T-helper 1 cell (primary cell): ENCODE measurements around the gene NKX2-3.

Experiments used
- DNase-seq, 5 donors: peaks; one replicate each; pipeline ENCODE4 v3.0.0-alpha.2; 2012 to 2020
- total RNA-seq, 4 donors: gene quantifications; one replicate each; lab custom pipeline; 2026; lab: John Stamatoyannopoulos, UW

The NKX2-3 gene
- 0 reads per million in 4 donors for total RNA-seq

DNA sequence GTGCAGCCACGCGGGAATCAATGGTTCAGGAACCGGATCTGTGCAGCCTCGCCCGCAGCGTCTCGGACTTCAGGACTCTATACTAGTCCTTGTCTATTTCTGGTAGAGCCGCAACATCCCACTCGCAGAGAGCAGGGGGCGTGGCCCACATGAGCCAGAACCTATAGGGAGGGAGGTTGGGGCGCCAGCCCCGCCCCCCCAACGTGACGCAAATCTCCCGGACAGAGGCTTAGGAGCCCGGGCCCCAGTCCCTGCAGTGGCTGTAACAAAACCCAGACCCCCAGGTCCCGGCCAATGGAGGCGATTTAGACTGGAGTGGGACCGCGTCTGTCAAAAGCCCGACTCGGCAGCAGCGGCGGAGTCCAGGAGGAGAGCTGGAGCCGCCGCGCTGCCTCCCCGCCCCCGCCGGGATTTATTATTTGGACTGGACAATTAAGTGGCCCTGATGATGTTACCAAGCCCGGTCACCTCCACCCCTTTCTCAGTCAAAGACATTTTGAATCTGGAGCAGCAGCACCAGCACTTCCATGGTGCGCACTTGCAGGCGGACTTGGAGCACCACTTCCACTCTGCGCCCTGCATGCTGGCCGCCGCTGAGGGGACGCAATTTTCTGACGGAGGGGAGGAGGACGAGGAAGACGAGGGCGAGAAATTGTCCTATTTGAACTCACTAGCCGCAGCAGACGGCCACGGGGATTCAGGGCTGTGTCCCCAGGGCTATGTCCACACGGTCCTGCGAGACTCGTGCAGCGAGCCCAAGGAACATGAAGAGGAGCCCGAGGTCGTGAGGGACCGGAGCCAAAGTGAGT, at the start of gene NKX2-3:
TSS of gene NKX2-3 (plus strand) at position 256 of the 809 bp plus-strand sequence. CDS start at position 446, 190 bp downstream.
- DNase-seq = peak in 1 of 5 donors; percentile 65

DNA sequence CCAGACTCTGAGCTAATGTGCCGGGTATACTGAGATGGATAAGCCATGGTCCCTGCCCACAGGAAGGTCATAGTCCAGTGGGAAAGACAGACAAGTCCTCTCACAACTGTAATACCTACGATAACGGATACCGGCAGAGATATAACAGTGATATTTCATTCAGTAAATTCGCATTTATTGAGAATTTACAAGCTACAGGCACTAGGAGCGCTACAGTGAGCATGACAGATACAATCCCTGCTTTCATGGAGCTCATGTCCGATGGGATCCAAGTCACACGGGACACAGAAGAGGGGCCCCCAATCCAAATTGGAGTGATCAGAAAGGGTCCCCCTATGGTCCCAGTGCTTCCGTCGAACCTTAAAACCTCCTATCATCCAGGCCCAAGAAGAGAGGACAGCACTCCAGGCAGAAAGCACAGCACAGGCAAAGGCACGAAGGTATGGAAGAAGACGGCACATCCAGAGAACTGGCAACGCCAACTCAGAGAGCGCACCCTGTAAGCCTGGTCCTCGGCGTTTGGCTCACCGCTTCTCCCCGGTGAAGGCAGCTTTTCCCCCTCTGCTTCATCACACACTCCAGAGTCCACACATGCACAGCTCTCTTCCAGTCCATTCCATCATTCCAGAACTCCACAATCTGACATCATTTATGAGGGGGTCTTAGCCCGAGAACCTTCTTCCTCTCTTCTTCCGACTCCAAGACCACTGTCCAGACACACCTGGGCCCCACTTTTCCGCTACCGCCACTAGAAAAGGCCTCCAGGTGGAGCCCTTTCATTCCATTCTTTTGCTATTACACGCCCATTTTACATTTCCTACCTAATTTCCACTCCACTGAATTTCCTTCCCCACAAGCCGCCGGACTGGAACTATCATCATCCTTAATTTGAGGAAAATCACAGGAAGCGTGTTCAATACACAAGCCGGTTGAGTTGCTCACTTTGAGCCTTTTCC, 47.8 kb upstream of the NKX2-3 start:
- DNase-seq = no peak

DNA sequence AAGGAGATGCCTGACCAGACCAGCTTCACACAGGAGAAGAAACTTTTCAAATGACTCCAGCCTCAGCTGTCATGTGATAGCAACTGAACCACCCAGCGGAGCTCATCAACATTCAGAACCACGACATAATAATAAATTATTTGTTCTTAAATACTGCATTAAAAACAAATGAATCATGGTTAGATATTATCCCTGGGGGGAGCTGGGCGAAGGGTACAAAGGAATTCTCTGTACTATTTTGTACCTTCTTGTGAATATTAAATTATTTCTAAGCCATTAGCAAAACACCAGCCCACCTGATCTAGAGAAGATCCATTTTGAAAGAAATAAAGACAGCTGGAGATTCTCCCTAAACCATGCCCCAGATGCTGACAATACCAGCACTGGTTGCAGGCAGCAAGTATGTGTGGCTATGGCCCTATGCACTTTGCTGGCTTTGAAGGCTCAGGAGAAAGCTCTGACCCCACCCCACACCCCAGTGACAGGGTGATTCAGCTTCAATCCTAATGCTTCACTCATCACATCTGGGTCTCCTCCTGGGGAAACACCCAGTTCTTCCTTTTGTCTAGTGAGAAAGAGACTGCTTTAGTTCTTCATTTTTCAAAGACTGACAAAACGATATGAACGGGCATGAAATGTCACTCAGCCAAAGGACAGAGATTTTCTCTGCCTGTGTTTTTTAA, 45.5 kb upstream of the NKX2-3 start:
- no peak for DNase-seq

DNA sequence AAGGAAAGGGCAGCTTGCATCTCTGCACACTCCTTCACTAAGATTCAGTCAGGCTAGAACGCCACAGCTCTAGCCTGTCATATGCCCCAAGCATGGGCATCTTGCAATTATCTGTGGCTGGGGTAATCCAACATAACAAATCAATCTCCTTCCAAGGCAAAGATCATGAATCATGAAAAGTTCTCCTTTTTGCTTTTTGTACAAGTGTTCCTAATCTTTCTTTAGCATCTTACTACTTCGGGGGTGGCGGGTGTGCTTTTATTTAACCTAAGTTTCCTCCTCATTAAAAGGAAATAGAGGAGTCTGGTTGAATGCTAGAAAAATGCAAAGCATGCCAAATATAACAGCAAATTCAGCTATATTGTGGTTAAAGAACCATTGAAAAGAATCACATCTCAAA, 43.5 kb upstream of the NKX2-3 start:
- DNase-seq = no peak

DNA sequence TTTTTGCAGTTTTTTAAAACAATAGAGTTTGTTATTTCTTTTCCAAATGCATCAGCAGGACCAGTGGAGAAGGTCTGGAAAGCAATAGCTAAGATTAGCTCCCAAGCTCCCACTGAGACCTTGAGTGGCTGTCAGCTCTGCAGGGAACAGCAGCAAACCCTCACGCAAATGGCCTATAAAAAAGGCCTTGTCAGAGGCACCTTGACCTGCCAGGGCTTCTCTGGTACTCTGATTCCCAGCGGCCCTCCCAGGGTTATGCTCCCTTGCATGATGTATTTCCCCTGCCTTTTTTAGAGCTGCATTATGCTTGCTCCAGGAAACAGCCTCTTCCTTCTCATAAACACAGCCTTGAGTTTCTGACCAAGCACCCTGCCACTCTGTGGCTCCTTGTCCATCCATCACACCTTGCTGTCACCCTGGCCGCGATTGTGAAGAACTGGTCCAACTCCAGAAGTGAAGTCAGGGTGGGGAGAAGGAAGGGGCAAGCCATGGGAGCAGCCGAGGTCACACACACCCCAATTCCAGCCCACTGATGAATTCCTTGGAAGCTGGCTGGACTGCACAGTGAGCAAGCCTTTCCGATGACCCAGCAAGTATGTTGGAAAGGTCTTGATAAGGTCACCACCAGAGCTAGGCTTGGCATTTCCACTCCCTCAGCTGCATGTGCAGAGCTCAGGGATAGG, 35.3 kb upstream of the NKX2-3 start:
- DNase-seq = no peak

DNA sequence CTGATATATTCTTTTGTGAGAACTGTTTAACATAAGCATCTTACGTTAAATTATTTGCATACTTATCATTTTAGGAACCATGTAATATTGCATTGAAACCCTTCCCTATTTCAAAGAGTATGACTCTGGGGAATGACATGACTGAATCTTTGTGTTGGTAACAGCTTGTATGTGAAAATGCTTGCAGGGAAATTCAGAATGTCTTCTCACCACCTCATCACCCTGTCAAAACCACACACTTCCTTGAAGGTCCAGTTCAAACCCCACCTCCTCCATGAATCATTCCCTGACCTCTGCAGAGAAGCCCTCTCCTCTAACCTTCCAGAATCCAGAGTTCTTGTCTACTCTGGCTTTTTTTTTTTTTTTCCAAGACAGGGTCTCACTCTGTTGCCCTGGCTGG, 26.3 kb upstream of the NKX2-3 start:
- DNase-seq = no peak

DNA sequence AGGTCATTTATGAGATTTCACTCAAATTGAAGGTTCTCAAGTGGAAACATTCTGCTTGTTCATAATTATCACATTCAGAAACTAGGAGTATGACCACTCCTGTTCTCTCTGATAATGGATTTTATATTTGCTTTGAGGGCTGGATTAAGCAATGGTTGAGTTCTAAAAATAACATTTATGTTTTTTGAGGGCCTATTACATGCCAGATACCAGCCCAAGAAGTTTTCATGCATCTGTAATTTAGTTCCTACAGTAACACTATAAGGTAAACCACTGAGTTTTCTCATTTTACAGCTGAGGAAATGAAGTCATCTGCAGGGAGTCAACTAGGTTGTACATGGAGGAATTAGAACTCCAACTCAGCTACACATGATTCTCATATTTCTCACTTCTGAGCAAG, 25.5 kb upstream of the NKX2-3 start:
- no peak for DNase-seq

DNA sequence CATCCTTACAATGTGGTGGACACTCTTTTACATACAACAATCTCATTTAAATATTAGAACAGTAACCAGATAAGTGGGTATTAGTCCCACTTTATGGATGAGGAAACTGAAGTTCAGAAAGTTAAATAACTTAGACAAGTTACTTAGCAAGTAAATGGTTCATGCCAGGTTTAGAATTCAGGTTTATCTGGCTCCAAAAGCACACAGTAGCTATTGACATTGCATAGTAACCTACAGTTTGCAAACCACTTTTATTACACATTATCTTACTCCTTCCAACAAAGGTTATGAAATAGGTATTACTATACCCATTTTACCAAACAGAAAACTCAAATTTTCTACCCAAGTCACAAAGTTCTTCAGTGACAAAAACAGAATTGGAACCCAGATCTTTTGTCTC, 19.7 kb upstream of the NKX2-3 start:
- no peak for DNase-seq

DNA sequence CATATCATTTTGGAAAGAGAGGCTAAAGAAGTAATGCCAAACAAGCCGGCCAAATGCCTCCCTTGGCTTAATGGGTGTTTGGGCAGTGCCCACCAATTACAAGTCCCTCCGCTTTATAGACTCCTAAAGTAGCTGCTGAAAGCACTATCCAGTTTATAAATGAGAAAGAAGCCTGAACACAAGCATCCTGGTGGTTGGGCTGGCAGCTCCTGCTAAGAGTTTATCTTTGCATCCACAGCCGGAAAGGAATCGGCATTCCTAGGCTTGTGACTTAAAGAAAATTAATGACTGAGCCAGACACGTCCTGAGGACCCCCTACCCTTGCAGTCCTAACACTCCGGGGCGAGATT, 13.1 kb upstream of the NKX2-3 start:
- no peak for DNase-seq

DNA sequence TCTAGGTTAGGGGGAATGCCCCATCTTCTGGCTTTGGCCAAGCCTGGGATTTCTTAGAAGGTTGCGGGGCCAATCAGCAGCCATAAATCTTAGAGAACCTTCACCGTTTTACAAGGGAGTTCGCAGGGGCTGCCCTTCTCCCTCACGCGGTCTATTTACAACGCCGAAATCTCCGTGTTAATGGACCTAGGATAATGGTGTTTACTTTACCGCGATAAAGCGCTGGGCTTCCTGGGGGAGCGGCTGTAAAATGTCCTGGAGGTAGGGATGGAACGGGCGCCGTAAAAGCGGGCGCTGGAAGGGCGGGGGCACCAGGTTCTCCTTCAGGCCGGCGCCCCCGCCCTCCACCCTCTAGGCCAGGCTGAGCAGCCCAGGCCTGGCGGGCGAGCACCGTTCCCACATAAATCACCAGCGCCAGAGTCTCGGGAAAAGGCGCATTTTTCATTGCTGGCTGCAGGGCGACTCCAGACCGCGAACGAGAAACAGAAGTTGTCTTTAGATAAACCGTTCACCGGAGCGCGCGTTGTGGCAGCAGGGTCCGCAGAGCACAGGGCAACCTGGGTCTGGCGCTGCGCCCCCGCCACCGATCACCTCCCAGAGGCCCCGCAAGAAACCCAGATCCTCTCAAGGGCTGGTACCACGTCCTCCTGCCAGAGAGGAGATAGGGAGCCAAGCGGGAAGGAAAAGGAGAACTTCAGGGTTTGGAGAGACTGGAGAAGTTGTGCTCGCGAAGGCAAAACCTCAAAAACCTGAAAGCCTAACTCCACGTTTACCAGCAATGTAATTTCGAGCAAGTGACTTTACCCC, 12.5 kb upstream of the NKX2-3 start:
- DNase-seq = no peak

DNA sequence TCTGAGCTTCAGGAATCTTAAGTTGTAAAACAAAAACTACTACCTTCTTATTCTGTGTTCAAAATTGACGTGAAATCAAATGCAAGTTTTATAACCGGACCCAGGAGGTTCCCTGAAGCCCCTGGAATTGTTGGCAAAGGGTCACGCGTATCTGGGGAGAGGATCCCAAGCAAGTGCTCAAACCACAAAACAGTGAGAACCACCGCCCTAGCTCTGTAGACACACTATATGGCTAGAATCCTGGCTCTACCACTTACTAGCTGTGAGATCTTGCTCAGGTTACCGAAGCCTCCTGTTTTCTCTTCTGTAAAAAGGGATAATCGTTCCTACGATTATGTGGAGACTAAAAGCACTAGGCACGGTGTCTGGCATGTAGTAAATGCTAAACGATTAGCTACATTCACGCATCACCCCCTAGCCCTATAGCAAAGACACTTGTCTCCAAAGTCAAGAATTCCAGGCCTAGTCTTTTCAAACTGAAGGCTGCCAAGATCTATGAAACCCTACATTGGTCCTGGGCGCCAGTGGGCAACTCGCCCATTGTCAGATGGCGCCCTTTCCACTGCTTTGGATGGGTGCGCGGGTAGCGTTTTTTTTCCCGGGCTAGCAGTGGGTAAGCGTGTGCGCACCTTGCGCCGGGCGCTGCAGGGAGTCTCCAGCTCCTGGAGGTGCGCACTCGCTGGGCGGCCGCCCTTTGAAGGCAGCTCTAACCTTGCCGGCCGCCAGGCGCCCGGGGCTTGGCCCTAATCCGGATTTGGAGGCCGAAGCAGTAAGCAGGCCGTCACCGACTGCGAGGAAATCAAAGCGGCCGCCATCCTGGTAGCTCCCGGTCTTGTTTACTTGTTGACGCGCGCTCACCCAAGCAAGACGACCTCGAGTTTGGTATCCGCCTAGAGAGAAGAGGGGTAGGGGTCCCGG, 11.6 kb upstream of the NKX2-3 start:
- DNase-seq = no peak

DNA sequence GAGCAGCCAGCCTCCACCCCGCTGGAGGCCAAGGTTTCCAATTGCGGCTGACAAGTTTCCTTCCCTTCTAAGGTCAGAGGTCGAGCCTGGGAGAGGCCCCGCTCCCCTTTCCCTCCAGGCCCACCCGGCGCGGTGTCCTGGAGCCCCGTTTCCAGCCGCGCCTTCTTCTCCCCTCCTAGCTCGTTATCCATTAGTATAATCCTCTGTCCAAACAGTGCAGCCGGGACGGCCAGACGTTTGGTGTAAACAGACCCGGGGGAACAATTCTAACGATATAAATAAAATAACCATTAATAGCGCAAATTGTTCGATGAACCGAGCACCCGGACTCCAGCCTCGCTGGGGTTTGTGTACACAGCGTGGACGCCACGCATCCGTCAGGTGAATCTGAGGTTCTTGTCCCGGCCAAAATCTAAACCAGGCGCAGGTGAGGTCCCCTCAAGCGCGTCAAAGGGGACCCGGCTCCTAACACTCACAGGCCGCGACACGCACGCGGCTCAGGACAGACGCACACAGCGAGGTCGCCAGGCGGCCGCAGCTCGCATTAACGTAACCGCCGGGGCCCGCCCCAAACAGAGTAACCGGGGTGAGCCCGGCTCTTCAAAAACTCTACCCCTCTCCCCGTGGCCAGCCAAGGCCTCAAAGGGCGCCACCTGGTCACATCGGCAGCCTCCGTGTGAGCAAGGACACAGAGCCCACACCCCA, 10.8 kb upstream of the NKX2-3 start:
- no peak for DNase-seq

DNA sequence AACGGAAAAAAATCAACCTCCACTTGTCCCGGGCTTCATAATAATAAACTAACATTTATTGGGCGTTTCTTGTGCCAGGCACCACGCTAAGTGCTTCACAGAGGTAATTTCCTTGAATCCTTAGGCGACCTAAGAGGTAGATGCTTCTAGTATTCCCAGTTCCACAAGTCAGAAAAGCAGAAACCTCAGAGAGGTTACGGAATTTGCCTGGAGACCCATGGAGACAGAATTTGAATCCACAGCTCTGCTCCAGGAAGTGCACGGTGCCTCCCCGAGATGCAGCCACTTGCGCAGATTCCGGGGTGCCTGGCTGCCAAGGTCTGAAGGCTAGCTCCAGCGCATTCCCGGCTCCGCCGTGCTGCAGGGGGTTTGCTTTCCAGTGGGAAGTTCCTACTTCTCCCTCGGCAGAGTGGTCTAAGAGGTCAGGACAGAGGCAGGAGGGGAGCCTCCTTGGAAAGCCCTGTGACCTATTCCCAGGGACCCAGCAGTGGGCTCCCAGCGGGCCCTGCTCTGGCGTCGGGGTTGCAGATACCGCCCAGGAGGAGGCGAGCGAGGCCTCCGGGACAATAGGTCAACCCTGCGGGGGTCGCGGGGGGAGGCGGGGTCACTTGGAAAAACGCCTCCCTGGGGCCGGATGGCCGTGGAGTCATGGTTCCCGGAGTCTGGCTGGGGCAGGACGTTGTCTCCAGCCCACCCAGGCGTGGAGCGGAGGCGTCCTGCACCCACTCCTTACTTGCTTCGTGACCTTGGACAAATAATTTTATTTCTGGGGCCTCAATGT, 10.1 kb upstream of the NKX2-3 start:
- no peak for DNase-seq

DNA sequence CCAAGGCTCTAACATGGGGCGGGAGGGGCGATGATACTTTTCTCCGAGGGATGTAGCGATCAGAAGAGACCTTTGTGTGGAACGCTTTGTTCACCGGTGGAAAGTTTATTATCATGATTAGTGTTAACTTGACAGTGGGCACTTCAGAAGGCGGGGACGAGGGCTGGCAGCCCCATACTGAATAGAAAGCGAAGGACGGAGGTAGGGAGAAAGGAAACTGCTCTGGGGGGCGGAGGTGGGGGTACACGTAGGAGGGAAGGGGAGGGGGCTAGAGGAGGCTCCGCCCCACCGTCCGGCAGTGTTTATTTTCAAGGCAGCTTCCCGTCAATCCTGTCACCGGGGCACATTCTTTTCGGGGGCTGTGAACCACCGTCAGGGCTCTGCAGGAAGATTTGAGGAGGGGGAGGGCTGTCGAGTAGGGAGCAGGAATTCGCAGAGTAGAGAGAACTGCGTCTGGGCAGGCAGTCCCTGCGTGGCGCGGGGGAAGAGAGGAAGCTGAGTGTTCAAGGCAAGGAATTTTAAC, 9.4 kb upstream of the NKX2-3 start:
- DNase-seq = no peak

DNA sequence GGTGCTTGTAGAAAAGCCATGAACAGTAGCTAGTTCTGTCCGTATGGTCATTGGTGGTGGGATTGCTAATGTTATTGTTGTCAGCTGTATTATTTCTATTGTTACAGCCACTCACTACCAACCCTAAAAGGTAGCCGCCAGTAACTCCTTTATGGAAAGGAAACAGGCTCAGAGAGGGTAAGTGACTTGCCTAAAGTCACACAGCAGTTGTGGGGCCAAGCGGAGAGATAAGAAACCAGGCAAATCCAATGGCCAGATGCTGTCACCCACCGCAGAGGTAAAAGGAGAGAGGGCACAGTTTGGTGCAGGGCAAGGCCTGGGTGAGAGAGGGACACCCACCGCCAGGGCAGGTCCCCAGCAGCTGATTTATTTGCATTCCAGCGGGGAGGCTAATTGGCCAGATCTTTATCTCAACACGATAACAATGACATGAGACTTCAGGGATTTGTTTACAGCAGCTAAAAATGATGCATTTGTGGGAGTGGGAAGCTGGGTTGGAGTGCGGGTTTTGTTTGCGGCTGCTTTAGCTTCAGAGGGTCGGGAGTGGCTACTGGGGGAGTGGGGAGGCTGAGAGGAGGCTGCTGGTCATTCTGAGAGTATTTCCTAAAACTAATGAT, 8.6 kb upstream of the NKX2-3 start:
- no peak for DNase-seq

DNA sequence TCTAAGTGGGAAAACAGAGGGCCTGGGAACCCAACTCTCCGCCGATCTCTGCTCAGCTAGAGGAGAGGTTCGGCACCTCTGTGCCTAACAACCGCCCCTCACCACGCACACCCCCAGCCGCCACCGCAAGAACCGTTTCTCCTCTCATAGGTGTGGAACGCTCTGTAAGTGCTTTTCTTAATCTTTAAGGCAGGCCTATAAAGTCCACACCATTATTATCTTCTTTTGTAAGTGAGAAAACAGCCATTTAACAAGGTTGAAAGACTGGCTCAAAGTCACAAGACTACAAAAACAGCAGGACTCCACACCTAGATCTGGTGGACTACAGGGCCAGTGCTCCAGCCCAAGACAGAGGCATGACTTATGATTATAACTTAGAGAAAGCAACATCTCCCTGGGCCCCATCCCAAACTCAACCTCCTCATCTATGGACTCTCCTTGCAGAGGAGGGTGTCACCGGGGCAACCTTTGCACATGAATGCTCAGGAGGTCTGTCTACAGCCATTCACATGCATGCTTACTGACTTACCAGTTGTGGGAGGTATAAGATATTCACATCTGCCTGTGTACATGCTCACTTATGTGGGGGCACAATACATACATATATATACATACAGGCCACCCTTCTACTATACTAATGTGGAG, 7.9 kb upstream of the NKX2-3 start:
- no peak for DNase-seq

DNA sequence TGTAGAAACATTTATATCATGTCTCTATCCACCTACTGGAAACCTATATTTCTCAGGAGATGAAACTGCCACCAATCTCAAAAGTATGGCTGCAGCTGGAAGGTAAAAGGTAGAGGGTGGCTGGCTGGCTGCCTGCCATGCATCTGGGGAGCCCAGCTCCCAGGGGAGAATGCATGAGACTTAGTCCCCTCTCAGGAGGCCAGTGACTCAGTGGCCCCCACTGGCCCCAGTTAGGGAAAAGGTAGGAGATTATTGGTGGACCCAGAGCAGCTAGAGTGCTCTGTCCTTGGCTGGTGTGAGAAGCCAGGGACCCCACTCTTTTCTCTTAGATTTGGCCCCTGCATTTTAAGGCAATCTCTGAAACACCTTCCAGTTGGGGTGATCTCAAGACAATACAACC, 6.8 kb upstream of the NKX2-3 start:
- DNase-seq = no peak
